Stimulated activated CD4-positive, alpha-beta T cell treated with anti-CD3 and anti-CD28 coated beads, Interleukin-2, amount 100 ng/mL, for 4 hours (primary cell): ENCODE measurements around the gene KLHDC10.
"Not testable (repeated sequence)": the region's sequence is repeated elsewhere in the genome, so short reads cannot be mapped to it uniquely, and the experiment has no call there.

Experiments used
- DNase-seq: peaks from one replicate; pipeline ENCODE4 v3.0.0-alpha.2; 2020; ENCODE audit warnings: low read depth

KLHDC10 gene

GRCh38 chr7:130079846-130080394 is 9.6 kb downstream of the KLHDC10 start:
- no peak for DNase-seq

- not testable (repeated sequence) for DNase-seq
Measured at GRCh38 chr7:130083497-130083896, 13.2 kb downstream of the KLHDC10 start.

GRCh38 chr7:130084037-130084875 is 13.9 kb downstream of the KLHDC10 start:
- no peak for DNase-seq

GRCh38 chr7:130085235-130085634 is 14.9 kb downstream of the KLHDC10 start:
- DNase-seq = not testable (repeated sequence)

- no peak for DNase-seq
Measured at GRCh38 chr7:130086938-130087337, 16.6 kb downstream of the KLHDC10 start.

- no peak for DNase-seq
Measured at GRCh38 chr7:130087364-130087763, 17.0 kb downstream of the KLHDC10 start.

- DNase-seq = no peak
Measured at GRCh38 chr7:130090745-130091532, 20.6 kb downstream of the KLHDC10 start.

- DNase-seq = no peak
Measured at GRCh38 chr7:130091999-130092398, 21.7 kb downstream of the KLHDC10 start.

- DNase-seq = no peak
Measured at GRCh38 chr7:130092598-130092997, 22.3 kb downstream of the KLHDC10 start.

GRCh38 chr7:130095812-130096211 is 25.5 kb downstream of the KLHDC10 start:
- DNase-seq = no peak

GRCh38 chr7:130096243-130096827 is 26.0 kb downstream of the KLHDC10 start:
- no peak for DNase-seq

- DNase-seq = no peak
Measured at GRCh38 chr7:130099331-130099730, 29.0 kb downstream of the KLHDC10 start.

GRCh38 chr7:130102588-130102987 is 32.3 kb downstream of the KLHDC10 start:
- no peak for DNase-seq

GRCh38 chr7:130107949-130108674 is 37.8 kb downstream of the KLHDC10 start:
- no peak for DNase-seq

GRCh38 chr7:130108809-130109208 is 38.5 kb downstream of the KLHDC10 start:
- DNase-seq = no peak

GRCh38 chr7:130112093-130112492 is 41.8 kb downstream of the KLHDC10 start:
- no peak for DNase-seq

GRCh38 chr7:130112662-130113425 is 42.5 kb downstream of the KLHDC10 start:
- no peak for DNase-seq

GRCh38 chr7:130113426-130113805 is 43.1 kb downstream of the KLHDC10 start:
- not testable (repeated sequence) for DNase-seq

- DNase-seq = no peak
Measured at GRCh38 chr7:130113887-130114286, 43.6 kb downstream of the KLHDC10 start.

- no peak for DNase-seq
Measured at GRCh38 chr7:130114374-130114773, 44.0 kb downstream of the KLHDC10 start.

GRCh38 chr7:130114776-130115175 is 44.4 kb downstream of the KLHDC10 start:
- no peak for DNase-seq
